Activated CD4-positive, alpha-beta T cell treated with anti-CD3 and anti-CD28 coated beads, Interleukin-2, Interleukin-6, amounts not matched to agents 100 ng/mL and 50 ng/mL, durations not matched to agents 16 hours and 8 hours (primary cell): ENCODE data around the gene IRAK2.

ENCODE experiments used
- DNase-seq: peaks from one replicate; pipeline ENCODE4 v3.0.0-alpha.2; 2020

Gene IRAK2

GRCh38 chr3:10192953-10193691 lies 28.4 kb downstream of the IRAK2 start:
- DNase-seq, result peak; percentile 84

GRCh38 chr3:10193692-10194327 lies 29.1 kb downstream of the IRAK2 start:
- DNase-seq, result no peak

GRCh38 chr3:10194328-10195071 lies 29.8 kb downstream of the IRAK2 start:
- DNase-seq, result peak; percentile 61

- no peak for DNase-seq
Observed at GRCh38 chr3:10195366-10196089, 30.8 kb downstream of the IRAK2 start.

GRCh38 chr3:10196389-10197052 lies 31.8 kb downstream of the IRAK2 start:
- DNase-seq, result peak; percentile 42

GRCh38 chr3:10198226-10198625 lies 33.5 kb downstream of the IRAK2 start:
- DNase-seq, result no peak

- DNase-seq, result peak; percentile 90
Observed at GRCh38 chr3:10198761-10199649, 34.3 kb downstream of the IRAK2 start.

- no peak for DNase-seq
Observed at GRCh38 chr3:10204921-10205320, 40.2 kb downstream of the IRAK2 start.

- DNase-seq, result no peak
Observed at GRCh38 chr3:10205451-10206165, 40.9 kb downstream of the IRAK2 start.

GRCh38 chr3:10206166-10206511 lies 41.4 kb downstream of the IRAK2 start:
- DNase-seq, result no peak

GRCh38 chr3:10213156-10213792 lies 48.6 kb downstream of the IRAK2 start:
- no peak for DNase-seq

GRCh38 chr3:10215578-10216368 lies 51.1 kb downstream of the IRAK2 start:
- DNase-seq, result no peak

GRCh38 chr3:10217359-10217758 lies 52.6 kb downstream of the IRAK2 start:
- no peak for DNase-seq

- DNase-seq, result no peak
Observed at GRCh38 chr3:10219737-10220136, 55.0 kb downstream of the IRAK2 start.

GRCh38 chr3:10223676-10224639 lies 59.2 kb downstream of the IRAK2 start:
- peak; percentile 70 for DNase-seq

- peak; percentile 83 for DNase-seq
Observed at GRCh38 chr3:10224794-10225665, 60.3 kb downstream of the IRAK2 start.

- no peak for DNase-seq
Observed at GRCh38 chr3:10226293-10226692, 61.6 kb downstream of the IRAK2 start.
